Ovary (tissue), 9 donors: ENCODE measurements around the gene HOXA6. TPM values are rescaled to one million over a fixed set of nuclear protein-coding genes. Genes with fewer than 3 reads are reported as not detected.

Experiments
- DNase-seq, 5 donors: peaks; one replicate each; pipeline ENCODE4 v3.0.0-alpha.2; 2019 to 2020
- H3K27ac ChIP-seq, 2 donors: fragments of 200-600 bp; one replicate each; pipeline versions ENCODE4 v1.5.1 to v1.8.0; 2019 to 2022
- H3K27me3 ChIP-seq: fragments of 200-600 bp; one replicate; pipeline ENCODE4 v1.8.0; 2022
- H3K36me3 ChIP-seq: fragments of 200-600 bp; sonication (generic); one replicate; pipeline ENCODE4 v1.5.1; 2019
- H3K4me1 ChIP-seq: one replicate; pipeline ENCODE4 v1.8.1; 2013; ENCODE audit warnings: mild to moderate bottlenecking, moderate library complexity; ENCODE audit not compliant: insufficient read depth
- H3K4me3 ChIP-seq: fragments of 200-600 bp; sonication (generic); one replicate; pipeline ENCODE4 v1.5.1; 2017
- H3K9me3 ChIP-seq, 2 donors: fragments of 200-600 bp in 1 of 2; sonication (generic) in 1 of 2; one replicate each; pipeline versions ENCODE4 v1.5.1 to v1.8.1; 2013 to 2019; ENCODE audit warnings: mild to moderate bottlenecking in 1 of 2, moderate library complexity in 1 of 2
- EP300 ChIP-seq: sonication (generic); formaldehyde crosslinking; IDR thresholded peaks from one replicate; pipeline ENCODE4 v1.6.1; 2017; ENCODE audit warnings: antibody characterized with exemption
- POLR2A ChIP-seq: fragments of 450-650 bp; IDR thresholded peaks from one replicate; pipeline ENCODE4 v1.6.1; 2017; ENCODE audit warnings: antibody characterized with exemption, mild to moderate bottlenecking, moderate library complexity
- WGBS, 3 donors: extraction: QIAGEN DNeasy Blood & Tissue Kit in 1 of 3; methylation state at CpG; one replicate each; pipeline versions ENCODE4 v1.1.5 to v1.1.7; 2013 to 2017; 5-methylcytosine and 5-hydroxymethylcytosine counted together
- intact Hi-C, 4 donors: fragments of 100-400 bp; cut with DNase I; formaldehyde crosslinking; loops; one replicate each; pipeline versions ENCODE4 v1.11.0 to v1.15.1; 2022 to 2023
- polyA plus RNA-seq, 2 donors: library from polyadenylated mRNA; stranded (reverse); fragments of 200-250 nt in 1 of 2; fragments of 350-450 nt in 1 of 2; fragmentation: Illumina TruSeq in 1 of 2; extraction: RNeasy Lipid Tissue Mini Kit (QIAGEN cat#74804) in 1 of 2; gene quantifications; one replicate each; pipeline ENCODE4 v1.2.3, GENCODE V29; 2013 to 2014
- total RNA-seq, 7 donors: library from RNA; depleted of rRNA in 2 of 7; stranded (reverse); fragments of >200 nt in 2 of 7; fragmentation: NEBNext Ultra II Directional in 3 of 7; extraction: Animal tissue kit (Norgen Biotek cat#: 25700) in 3 of 7; gene quantifications; one replicate each; pipeline versions ENCODE4 v1.1.0 to v1.2.4, GENCODE V29; 2016 to 2023
- TF ChIP-seq, protein P1 (sequence below), 3 donors: fragments of 450-650 bp in 2 of 3; fragments of 200-600 bp in 1 of 3; IDR thresholded peaks; one replicate each; pipeline versions ENCODE4 v1.5.1 to v1.8.0; 2016 to 2022; ENCODE audit warnings: antibody characterized with exemption in 3 of 3, mild to moderate bottlenecking in 1 of 3
- donor health status: DM: no; HTN: no; CAD: no; lungs with moderate emphysema.
- donor health status: DM: no; HTN: no; CAD: no.
- donor health status: Bipolar disorder and iron deficiency.
- donor health status: DM: yes; HTN: yes; CAD: no.
- donor health status: DM: no; HTN: no; CAD: no.
- donor health status: DM: yes; HTN: yes; CAD: no.

Gene HOXA6
- total and polyA plus RNA-seq, 9 donors, result 0.29 to 4.2 (median 0.39) TPM; not detected in 1

DNA sequence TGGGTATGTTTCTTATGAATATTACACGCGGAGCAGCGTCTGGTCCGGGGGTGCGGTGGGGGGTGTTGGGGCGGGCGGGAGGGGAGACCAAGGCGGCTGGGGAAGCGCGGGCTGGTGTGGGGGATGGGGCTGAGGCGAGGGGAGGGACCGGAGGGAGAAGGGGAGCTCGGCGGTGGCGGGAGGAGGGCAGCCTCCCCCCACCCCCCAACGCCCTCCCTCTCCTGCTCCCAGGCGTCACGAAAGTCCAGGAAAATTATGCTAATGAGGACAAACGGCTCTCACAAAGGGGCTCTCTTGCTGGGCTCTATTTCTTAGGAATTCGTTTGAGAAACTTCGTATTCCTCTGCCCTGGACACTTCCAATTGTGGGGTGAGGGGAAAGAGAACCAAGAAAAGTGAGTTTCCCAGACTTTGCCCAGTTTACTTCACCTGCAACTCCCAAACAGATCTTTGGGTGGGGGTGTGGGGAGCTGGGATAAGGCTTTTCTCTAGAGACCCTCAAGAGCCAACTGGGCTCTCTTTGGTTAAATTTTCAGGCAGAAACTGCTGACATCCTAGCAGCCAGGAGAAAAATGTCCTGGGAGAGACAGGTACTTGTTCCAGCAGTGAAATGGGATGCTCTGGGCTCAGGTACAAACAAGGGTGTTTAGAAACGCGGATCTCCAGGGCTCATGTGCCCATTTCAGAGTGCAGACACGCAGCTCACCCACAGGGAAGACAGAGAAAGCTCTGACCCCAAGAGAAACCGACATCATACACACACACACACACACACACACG, 33.4 kb downstream of the HOXA6 start:
- peak overlapping the region; percentile 21 to 80 for H3K27ac ChIP-seq
- TF ChIP-seq EP300, result no peak
- no peak for TF ChIP-seq POLR2A
- TF ChIP-seq, protein P1, sequence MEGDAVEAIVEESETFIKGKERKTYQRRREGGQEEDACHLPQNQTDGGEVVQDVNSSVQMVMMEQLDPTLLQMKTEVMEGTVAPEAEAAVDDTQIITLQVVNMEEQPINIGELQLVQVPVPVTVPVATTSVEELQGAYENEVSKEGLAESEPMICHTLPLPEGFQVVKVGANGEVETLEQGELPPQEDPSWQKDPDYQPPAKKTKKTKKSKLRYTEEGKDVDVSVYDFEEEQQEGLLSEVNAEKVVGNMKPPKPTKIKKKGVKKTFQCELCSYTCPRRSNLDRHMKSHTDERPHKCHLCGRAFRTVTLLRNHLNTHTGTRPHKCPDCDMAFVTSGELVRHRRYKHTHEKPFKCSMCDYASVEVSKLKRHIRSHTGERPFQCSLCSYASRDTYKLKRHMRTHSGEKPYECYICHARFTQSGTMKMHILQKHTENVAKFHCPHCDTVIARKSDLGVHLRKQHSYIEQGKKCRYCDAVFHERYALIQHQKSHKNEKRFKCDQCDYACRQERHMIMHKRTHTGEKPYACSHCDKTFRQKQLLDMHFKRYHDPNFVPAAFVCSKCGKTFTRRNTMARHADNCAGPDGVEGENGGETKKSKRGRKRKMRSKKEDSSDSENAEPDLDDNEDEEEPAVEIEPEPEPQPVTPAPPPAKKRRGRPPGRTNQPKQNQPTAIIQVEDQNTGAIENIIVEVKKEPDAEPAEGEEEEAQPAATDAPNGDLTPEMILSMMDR (IDR thresholded peaks at IDR 0.05), result no peak
- peak in 4 of 5 donors; percentile 41 to 84 (median 59) for DNase-seq
- intact Hi-C loops, result no loop called here
- H3K4me1 ChIP-seq, result no peaks in the 10 kb centered on the region
- no peaks in the 10 kb centered on the region for H3K9me3 ChIP-seq
- WGBS, 3 donors, result 6 to 16% (median 12%) methylated on average over 16 to 26 of the region's 26 CpGs
- H3K27me3 ChIP-seq, result peaks cover 3% of the 10 kb centered on the region
- H3K4me3 ChIP-seq, result peak overlapping the region; percentile 49
- no peaks in the 10 kb centered on the region for H3K36me3 ChIP-seq

DNA sequence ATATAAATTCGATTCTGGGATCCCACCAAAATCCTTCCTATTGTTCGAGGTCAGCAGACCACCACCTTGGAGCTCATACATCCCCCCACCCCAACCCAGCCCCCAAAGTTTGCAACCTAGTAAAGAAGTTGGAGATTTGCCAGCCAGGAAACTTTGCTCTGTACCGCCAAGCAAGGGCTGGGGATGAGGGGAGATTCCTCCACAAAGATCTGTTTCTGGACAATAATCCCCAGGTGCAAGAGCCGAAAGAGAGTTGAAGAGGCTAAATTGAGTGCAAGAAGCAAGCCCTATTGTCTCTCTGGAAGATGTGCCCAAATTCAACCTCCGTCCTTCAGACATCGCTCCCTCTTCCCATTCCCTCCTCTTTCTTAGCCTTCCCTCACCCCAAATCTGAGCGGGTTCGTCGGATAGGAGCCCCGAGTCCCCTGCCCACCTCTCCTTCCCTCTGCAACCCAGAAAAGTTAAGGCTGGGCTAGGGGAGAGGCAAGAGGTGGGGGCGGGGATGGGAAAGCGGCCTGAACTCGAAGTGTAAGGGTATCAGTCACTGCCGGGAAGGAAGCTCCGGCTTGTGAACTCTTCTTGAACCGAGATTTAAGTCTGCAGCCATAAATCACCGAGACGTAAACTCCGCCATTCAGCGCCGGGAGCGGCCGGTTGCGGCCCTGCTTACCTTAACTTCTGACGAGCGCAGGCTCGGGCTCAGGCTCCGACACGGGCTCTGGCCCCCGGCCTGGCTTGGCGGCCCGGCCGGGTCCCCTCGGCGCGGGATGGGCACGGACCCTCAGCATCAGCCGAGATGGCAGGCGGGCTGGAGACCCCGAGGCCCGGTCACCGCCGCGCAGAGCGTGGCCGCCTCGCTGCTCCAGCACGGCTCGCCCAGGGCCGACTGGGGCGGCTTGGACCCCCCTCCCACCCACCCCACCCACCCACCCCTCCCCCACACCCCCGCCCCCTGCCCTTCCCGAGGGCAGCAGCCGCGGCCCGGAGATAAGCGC, 34.3 kb downstream of the HOXA6 start:
- H3K27me3 ChIP-seq, result peaks cover 3% of the 10 kb centered on the region
- H3K27ac ChIP-seq, result peak overlapping the region; percentile 21 to 80
- intact Hi-C loops, result no loop called here
- no peaks in the 10 kb centered on the region for H3K4me1 ChIP-seq
- TF ChIP-seq, protein P1 (IDR thresholded peaks at IDR 0.05), result no peak
- TF ChIP-seq POLR2A, result no peak
- no peak for TF ChIP-seq EP300
- peak in 2 of 5 donors; percentile 60 to 78 for DNase-seq
- WGBS, 3 donors, result 8 to 10% (median 9%) methylated on average over 20 to 57 of the region's 57 CpGs
- H3K36me3 ChIP-seq, result no peaks in the 10 kb centered on the region
- H3K4me3 ChIP-seq, result peak overlapping the region; percentile 49
- H3K9me3 ChIP-seq, result no peaks in the 10 kb centered on the region

DNA sequence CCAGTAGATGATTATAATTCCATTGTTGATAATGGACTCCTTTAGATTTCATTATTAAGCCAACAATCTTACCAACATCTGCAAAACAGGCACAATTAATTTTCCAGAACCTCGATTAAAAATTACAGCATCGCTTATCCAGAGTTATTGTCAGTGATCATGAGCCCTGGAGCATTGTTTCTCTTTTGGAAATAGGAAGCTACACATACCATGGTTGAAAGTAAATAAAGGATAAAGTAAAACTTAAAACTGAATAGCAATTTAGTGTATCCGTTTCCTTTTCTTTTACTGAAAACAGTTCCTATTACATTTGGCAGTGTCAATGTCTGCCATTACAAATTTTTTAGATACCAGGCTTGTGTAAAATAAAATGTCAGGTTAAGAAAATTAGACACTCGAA, 35.2 kb downstream of the HOXA6 start:
- WGBS, 3 donors, result 49 to 55% (median 51%) methylated on average over 4 of the region's 4 CpGs
- Histone ChIP-seq H3K4me3 (no peak overlapping the region), H3K4me1 (no peaks in the 10 kb centered on the region), H3K36me3 (no peaks in the 10 kb centered on the region), H3K9me3 (no peaks in the 10 kb centered on the region), H3K27me3 (peaks cover 3% of the 10 kb centered on the region), H3K27ac (no peak overlapping the region)
- no peak for DNase-seq
- TF ChIP-seq, protein P1 (IDR thresholded peaks at IDR 0.05), result no peak
- TF ChIP-seq POLR2A (no peak), EP300 (no peak)
- intact Hi-C loops, result no loop called here

DNA sequence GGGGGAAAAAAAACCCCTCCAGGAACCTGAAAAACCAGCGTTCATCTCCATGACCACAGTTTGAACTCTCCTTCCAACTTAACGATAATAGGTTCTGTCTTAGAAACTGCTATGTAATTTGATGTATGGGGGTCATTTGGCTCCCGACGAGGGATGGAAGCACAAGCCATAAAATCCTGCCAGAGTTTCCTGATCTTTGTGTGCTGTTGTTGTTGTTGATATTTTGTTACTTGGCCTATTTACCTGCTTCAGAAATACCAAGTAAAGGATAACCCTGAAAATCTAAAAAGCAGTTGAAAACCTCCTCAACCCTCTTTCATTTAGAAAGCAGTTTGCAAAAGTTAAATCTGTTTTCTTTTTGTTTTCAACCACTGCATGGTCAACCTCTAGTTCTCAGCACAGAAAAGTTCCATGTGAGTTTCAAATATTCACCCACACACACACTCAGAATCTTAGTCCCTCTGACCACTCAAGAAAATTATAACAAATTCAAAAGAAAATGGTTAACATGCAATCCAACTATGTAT, 35.8 kb downstream of the HOXA6 start:
- intact Hi-C loops, result no loop called here
- TF ChIP-seq, protein P1 (IDR thresholded peaks at IDR 0.05), result no peak
- TF ChIP-seq POLR2A (no peak), EP300 (no peak)
- no peak overlapping the region for H3K27ac ChIP-seq
- peaks cover 3% of the 10 kb centered on the region for H3K27me3 ChIP-seq
- no peak for DNase-seq
- H3K4me1 ChIP-seq, result no peaks in the 10 kb centered on the region
- no peaks in the 10 kb centered on the region for H3K36me3 ChIP-seq
- H3K9me3 ChIP-seq, result no peaks in the 10 kb centered on the region
- WGBS, 3 donors, result 33 to 41% (median 37%) methylated on average over 4 of the region's 4 CpGs
- H3K4me3 ChIP-seq, result no peak overlapping the region
